Subcutaneous adipose tissue (tissue), 4 donors: ENCODE results near the gene ANXA11. TPM values are rescaled to one million over a fixed set of nuclear protein-coding genes. Genes with fewer than 3 reads are reported as not detected.

Experiments
- CTCF ChIP-seq: fragments of 450-650 bp; IDR thresholded peaks from one replicate; pipeline ENCODE4 v1.5.1; 2016; ENCODE audit warnings: low read depth, mild to moderate bottlenecking, control low read depth, antibody characterized with exemption, moderate library complexity
- small RNA-seq: library from RNA; depleted of rRNA; stranded (forward); fragments of <200 nt; gene quantifications from one replicate; pipeline ENCODE3, GENCODE V24; 2016
- total RNA-seq, 4 donors: library from RNA; depleted of rRNA; stranded (reverse); fragments of >200 nt; gene quantifications; one replicate each; pipeline ENCODE4 v1.1.0, GENCODE V29; 2016

The ANXA11 gene
- total RNA-seq, 4 donors from 2014 or later: 119 to 171 (median 140) TPM

GRCh38 chr10:80118669-80119068, 86.7 kb downstream of the ANXA11 start:
- no peak for TF ChIP-seq CTCF

GRCh38 chr10:80110986-80111385, 94.4 kb downstream of the ANXA11 start:
- no peak for TF ChIP-seq CTCF

GRCh38 chr10:80108576-80109239, 96.6 kb downstream of the ANXA11 start:
- TF ChIP-seq CTCF: no peak

- no peak for TF ChIP-seq CTCF
These were observed 101.0 kb downstream of the ANXA11 start for GRCh38 chr10:80104066-80104926.

Small RNA genes lying within 50 kb of the gene (small RNA-seq; reads per million reads assigned to genes)
- not detected for gene RPS12P2

Other genes with a start within 250 kb of the ANXA11 start
- gene TMEM254, start 126.9 kb downstream of the ANXA11 start, total RNA-seq: 10 to 100 TPM in 3 of 4 donors, 1 to 10 TPM in 1; 9.9 to 22.4 (median 13.7) TPM
- gene PLAC9, start 72.8 kb downstream of the ANXA11 start, total RNA-seq: 10 to 100 TPM; 27.0 to 62.8 (median 49.9) TPM
- gene MAT1A, start 84.1 kb upstream of the ANXA11 start, total RNA-seq: not detected
- gene DYDC1, start 151.2 kb upstream of the ANXA11 start, total RNA-seq: not detected
- gene DYDC2, start 151.2 kb upstream of the ANXA11 start, total RNA-seq: not detected
- gene PRXL2A, start 203.0 kb upstream of the ANXA11 start, total RNA-seq: 100 to 1,000 TPM; 254 to 775 (median 498) TPM
- gene TSPAN14, start 248.8 kb upstream of the ANXA11 start, total RNA-seq: 100 to 1,000 TPM in 1 of 4 donors, 10 to 100 TPM in 3; 56.1 to 105 (median 83.1) TPM